RWPE2 (cell line): ENCODE data around the gene RNASE13.

Experiments
- ATAC-seq: fragments of 200-7000 bp; cut with Tn5 transposase; 3 replicates; pipeline ENCODE4 v1.9.1; 2021; ENCODE audit warnings: low read depth
- DNase-seq: peaks from one replicate; pipeline ENCODE4 v3.0.0-alpha.2; 2020; ENCODE audit warnings: low spot score
- H3K27ac ChIP-seq: fragments of 450-650 bp; 2 replicates; pipeline ENCODE4 v1.5.1; 2017; ENCODE audit warnings: mild to moderate bottlenecking; ENCODE audit not compliant: poor library complexity, severe bottlenecking
- H3K27me3 ChIP-seq: fragments of 250-450 bp; sonication (Bioruptor Pico); 2 replicates; pipeline ENCODE4 v1.5.1; 2021; ENCODE audit warnings: mild to moderate bottlenecking, moderate library complexity; ENCODE audit not compliant: insufficient read depth, poor library complexity, severe bottlenecking
- H3K36me3 ChIP-seq: fragments of 250-450 bp; sonication (Bioruptor Pico); 2 replicates; pipeline ENCODE4 v1.5.1; 2020; ENCODE audit warnings: low read depth, mild to moderate bottlenecking, moderate library complexity
- H3K4me1 ChIP-seq: fragments of 250-450 bp; sonication (Bioruptor Pico); 2 replicates; pipeline ENCODE4 v1.5.1; 2021; ENCODE audit warnings: mild to moderate bottlenecking, moderate library complexity; ENCODE audit not compliant: insufficient read depth, poor library complexity, severe bottlenecking
- H3K4me3 ChIP-seq: fragments of 250-450 bp; sonication (Bioruptor Pico); 2 replicates; pipeline ENCODE4 v1.5.1; 2021; ENCODE audit warnings: mild to moderate bottlenecking, moderate library complexity; ENCODE audit not compliant: severe bottlenecking
- H3K9me3 ChIP-seq: fragments of 250-450 bp; sonication (Bioruptor Pico); 2 replicates; pipeline ENCODE4 v1.5.1; 2021; ENCODE audit warnings: mild to moderate bottlenecking, moderate library complexity; ENCODE audit not compliant: severe bottlenecking
- CTCF ChIP-seq: fragments of 450-650 bp; IDR thresholded peaks from one replicate; pipeline ENCODE4 v1.5.1; 2017; ENCODE audit warnings: mild to moderate bottlenecking, moderate library complexity; ENCODE audit not compliant: poor library complexity, severe bottlenecking

RNASE13 gene

GRCh38 chr14:21078287-21078686 lies 43.7 kb upstream of the RNASE13 start:
- no peaks in the 10 kb centered on the region for H3K27me3 ChIP-seq
- H3K9me3 ChIP-seq: no peaks in the 10 kb centered on the region
- no peak for ATAC-seq
- no peak for TF ChIP-seq CTCF
- no peak for DNase-seq
- no peaks in the 10 kb centered on the region for H3K4me1 ChIP-seq
- H3K27ac ChIP-seq: no peak overlapping the region
- peaks cover 23% of the 10 kb centered on the region for H3K36me3 ChIP-seq
- no peak overlapping the region for H3K4me3 ChIP-seq

GRCh38 chr14:21077672-21078071 lies 43.1 kb upstream of the RNASE13 start:
- ATAC-seq (no peak), DNase-seq (no peak)
- Histone ChIP-seq H3K9me3 (no peaks in the 10 kb centered on the region), H3K4me3 (no peak overlapping the region), H3K4me1 (no peaks in the 10 kb centered on the region), H3K36me3 (peaks cover 25% of the 10 kb centered on the region), H3K27me3 (no peaks in the 10 kb centered on the region), H3K27ac (no peak overlapping the region)
- no peak for TF ChIP-seq CTCF

GRCh38 chr14:21075719-21076437 lies 41.3 kb upstream of the RNASE13 start:
- DNase-seq (no peak), ATAC-seq (no peak)
- no peaks in the 10 kb centered on the region for H3K4me1 ChIP-seq
- H3K27me3 ChIP-seq: no peaks in the 10 kb centered on the region
- peaks cover 18% of the 10 kb centered on the region for H3K36me3 ChIP-seq
- no peak overlapping the region for H3K27ac ChIP-seq
- no peak for TF ChIP-seq CTCF
- H3K9me3 ChIP-seq: no peaks in the 10 kb centered on the region
- H3K4me3 ChIP-seq: no peak overlapping the region

GRCh38 chr14:21074398-21075272 lies 40.0 kb upstream of the RNASE13 start:
- ATAC-seq (no peak), DNase-seq (no peak)
- H3K4me3 ChIP-seq: no peak overlapping the region
- peaks cover 18% of the 10 kb centered on the region for H3K36me3 ChIP-seq
- H3K9me3 ChIP-seq: no peaks in the 10 kb centered on the region
- H3K4me1 ChIP-seq: peaks cover 2% of the 10 kb centered on the region
- TF ChIP-seq CTCF: no peak
- peaks cover 2% of the 10 kb centered on the region for H3K27me3 ChIP-seq
- H3K27ac ChIP-seq: no peak overlapping the region
